ENCODE data around the gene S100A12. TPM values are rescaled to one million over a fixed set of nuclear protein-coding genes. Genes with fewer than 3 reads are reported as not detected.

Gene S100A12
- total RNA-seq, 3 donors from 2014 or later, result 1.3 to 1.8 TPM; not detected in 1

DNA sequence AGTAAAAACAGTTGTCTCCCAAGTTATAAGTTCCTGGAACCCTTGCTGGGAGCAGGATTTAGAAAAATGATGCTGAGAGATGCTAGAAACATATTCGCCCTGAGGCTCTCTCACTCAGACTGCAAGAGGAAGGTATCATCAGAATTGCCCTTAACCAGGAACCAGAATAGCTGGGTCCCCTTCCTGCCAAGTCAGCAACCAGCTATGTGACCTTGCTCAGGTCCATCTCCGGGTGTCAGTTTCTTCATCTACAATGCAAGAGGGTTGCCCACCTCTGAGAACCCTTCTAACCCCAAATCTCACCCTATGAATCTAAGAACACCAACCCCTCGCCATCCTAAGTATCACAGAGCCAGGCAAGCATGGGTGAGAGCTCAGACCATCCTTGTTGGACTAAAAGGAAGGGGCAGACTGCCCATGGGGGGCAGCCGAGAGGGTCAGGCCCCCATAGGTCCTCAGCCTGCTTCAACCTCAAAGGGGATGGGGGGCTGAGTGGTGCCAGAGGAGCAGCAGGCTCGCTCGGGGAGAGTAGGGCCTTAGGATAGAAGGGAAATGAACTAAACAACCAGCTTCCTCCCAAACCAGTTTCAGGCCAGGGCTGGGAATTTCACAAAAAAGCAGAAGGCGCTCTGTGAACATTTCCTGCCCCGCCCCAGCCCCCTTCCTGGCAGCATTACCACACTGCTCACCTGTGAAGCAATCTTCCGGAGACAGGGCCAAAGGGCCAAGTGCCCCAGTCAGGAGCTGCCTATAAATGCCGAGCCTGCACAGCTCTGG lies 18.2 kb downstream of the S100A12 start:
- TF ChIP-seq POLR2AphosphoS5 (IDR thresholded peaks at IDR 0.05), result peak; percentile 34 to 63 (median 47)
- TF ChIP-seq, protein P1, sequence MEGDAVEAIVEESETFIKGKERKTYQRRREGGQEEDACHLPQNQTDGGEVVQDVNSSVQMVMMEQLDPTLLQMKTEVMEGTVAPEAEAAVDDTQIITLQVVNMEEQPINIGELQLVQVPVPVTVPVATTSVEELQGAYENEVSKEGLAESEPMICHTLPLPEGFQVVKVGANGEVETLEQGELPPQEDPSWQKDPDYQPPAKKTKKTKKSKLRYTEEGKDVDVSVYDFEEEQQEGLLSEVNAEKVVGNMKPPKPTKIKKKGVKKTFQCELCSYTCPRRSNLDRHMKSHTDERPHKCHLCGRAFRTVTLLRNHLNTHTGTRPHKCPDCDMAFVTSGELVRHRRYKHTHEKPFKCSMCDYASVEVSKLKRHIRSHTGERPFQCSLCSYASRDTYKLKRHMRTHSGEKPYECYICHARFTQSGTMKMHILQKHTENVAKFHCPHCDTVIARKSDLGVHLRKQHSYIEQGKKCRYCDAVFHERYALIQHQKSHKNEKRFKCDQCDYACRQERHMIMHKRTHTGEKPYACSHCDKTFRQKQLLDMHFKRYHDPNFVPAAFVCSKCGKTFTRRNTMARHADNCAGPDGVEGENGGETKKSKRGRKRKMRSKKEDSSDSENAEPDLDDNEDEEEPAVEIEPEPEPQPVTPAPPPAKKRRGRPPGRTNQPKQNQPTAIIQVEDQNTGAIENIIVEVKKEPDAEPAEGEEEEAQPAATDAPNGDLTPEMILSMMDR (IDR thresholded peaks at IDR 0.05), result no peak
- TF ChIP-seq POLR2A (IDR thresholded peaks at IDR 0.05), result no peak
- Histone ChIP-seq H3K36me3 (no peaks in the 10 kb centered on the region), H3K27me3 (no peaks in the 10 kb centered on the region), H3K4me1 (peaks cover 0 to 9% of the 10 kb centered on the region in 2 donors), H3K4me3 (peak overlapping the region in 1 of 3 donors; percentile 10), H3K9me3 (no peaks in the 10 kb centered on the region), H3K27ac (peak overlapping the region; percentile 87 to 90)
- intact Hi-C loops (cut with DNase I; ENCODE audit: low total_unique reads), result no loop called here
- peak in 1 of 2 donors; percentile 73 for DNase-seq (ENCODE audit: low spot score in 2 of 2)

DNA sequence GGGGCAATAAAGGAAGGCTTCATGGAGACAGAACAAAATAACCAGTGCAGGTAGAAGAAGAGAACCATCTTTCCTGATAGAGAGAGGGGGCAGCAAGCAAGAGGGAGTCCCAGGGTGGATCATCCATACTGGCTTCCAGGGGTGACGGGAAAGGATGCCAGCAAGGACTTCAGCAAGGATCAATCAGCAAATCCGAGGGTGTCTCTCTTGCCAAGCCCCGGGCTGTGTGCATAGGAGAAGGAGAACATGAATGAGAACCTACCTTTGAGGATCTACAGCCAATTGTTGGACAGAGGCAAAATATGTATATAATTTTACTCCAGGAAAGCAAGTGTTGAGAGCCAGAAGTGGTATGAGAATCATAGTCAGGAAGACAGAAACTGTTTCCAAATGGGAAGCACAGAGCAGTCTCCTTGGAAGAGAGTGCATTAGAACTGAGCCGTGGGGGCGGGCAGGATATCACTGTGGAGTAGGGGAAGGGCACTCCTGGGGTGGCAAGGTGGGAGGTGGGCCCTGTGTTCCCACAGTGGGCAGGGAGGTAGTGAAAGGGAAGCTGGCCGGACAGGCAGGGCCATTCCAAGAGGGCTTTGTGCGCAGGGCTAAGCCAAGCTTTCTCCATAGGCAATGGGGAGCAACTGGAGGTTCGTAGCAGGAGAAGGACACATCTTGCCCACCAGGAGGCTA lies 18.9 kb downstream of the S100A12 start:
- Histone ChIP-seq H3K36me3 (no peaks in the 10 kb centered on the region), H3K27ac (peak overlapping the region; percentile 87 to 90), H3K4me1 (peaks cover 0 to 9% of the 10 kb centered on the region in 2 donors), H3K4me3 (no peak overlapping the region), H3K27me3 (no peaks in the 10 kb centered on the region), H3K9me3 (no peaks in the 10 kb centered on the region)
- DNase-seq (ENCODE audit: low spot score in 2 of 2), result peak in 1 of 2 donors; percentile 14
- TF ChIP-seq, protein P1 (IDR thresholded peaks at IDR 0.05), result no peak
- intact Hi-C loops (cut with DNase I; ENCODE audit: low total_unique reads), result no loop called here

DNA sequence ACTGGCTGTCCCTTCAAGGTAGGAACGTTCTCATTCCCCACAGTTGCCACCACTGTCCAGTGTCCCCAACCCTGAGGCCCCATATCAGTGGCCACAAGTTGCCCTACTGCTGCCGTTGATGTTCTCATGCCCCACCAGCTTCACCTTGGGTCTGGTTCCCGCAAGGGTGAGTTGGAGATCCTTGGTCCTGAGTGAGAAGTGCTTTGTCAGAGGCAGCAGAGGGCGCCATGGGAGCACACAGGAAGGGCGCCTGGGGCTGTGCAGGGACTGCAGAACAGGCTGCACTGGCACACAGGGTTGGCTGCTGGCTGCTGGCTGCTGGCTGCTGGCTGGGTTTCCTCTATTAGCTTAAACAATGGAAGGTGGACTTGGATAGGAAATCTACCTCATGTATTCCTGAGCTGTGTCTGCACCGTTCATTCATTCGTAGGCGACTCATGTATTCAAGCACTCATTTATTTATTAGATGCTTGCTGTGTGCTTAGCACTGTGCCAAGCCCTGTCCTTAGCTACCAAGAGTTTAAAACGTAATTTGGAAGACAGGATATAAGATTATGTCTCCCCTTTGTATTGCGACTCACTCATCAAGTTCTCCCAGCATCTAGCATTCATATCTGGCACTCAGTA lies 19.9 kb downstream of the S100A12 start:
- intact Hi-C loops (cut with DNase I; ENCODE audit: low total_unique reads), result no loop called here
- no peak for TF ChIP-seq POLR2A (IDR thresholded peaks at IDR 0.05)
- no peak for TF ChIP-seq POLR2AphosphoS5 (IDR thresholded peaks at IDR 0.05)
- TF ChIP-seq, protein P1 (IDR thresholded peaks at IDR 0.05), result peak; percentile 23 to 53 (median 51)
- Histone ChIP-seq H3K4me3 (no peak overlapping the region), H3K9me3 (no peaks in the 10 kb centered on the region), H3K36me3 (no peaks in the 10 kb centered on the region), H3K4me1 (peaks cover 0 to 9% of the 10 kb centered on the region in 2 donors), H3K27me3 (no peaks in the 10 kb centered on the region), H3K27ac (no peak overlapping the region)
- peak in 1 of 2 donors; percentile 65 for DNase-seq (ENCODE audit: low spot score in 2 of 2)

DNA sequence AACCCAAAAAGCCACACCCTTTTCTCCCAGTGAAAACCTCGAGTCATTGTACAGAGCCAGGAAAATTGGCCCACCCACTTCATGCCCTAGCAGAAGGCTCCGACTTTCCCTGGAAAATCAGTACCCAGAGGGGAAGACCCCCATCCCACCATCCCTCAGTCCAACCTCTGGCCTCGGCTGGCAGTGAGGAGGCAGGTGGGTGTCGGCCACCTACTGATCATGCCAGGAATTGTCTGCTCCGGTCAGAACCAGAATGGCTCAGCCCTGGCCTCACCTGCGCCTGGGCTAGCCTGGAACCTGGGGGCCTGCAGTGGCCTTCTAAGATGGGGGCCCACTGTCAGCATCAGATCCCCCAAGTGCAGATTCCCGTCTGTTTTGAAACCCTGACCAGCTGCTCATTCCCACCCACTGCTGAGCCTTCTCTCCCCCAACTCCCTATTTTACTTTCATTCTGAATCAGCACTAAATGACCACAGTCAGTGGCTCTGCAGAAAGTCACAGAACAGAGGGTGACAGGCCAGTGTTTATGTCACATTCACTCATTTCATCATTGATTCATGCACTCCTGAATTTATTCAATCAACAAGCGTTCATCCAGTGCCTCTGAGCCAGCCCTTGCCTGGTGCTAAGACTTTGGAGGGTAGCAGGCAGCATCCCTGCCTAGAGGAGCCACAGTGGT lies 20.8 kb downstream of the S100A12 start:
- H3K4me3 ChIP-seq, result no peak overlapping the region
- intact Hi-C loops (cut with DNase I; ENCODE audit: low total_unique reads), result no loop called here
- H3K4me1 ChIP-seq, result peaks cover 0 to 9% of the 10 kb centered on the region in 2 donors
- no peaks in the 10 kb centered on the region for H3K27me3 ChIP-seq
- H3K36me3 ChIP-seq, result no peaks in the 10 kb centered on the region
- TF ChIP-seq POLR2AphosphoS5 (IDR thresholded peaks at IDR 0.05) (no peak), POLR2A (IDR thresholded peaks at IDR 0.05) (no peak)
- TF ChIP-seq, protein P1 (IDR thresholded peaks at IDR 0.05), result no peak
- peak in 1 of 2 donors; percentile 10 for DNase-seq (ENCODE audit: low spot score in 2 of 2)
- H3K27ac ChIP-seq, result no peak overlapping the region
- H3K9me3 ChIP-seq, result no peaks in the 10 kb centered on the region
